DMS153 treated with DMSO at 0.1 percent for 48 hours (cell line): ENCODE measurements around the gene RRBP1.

ENCODE experiments used
- DNase-seq: peaks from one replicate; lab custom pipeline; 2025; ENCODE audit not compliant: unreplicated experiment; lab: John Stamatoyannopoulos, UW

The RRBP1 gene

DNA sequence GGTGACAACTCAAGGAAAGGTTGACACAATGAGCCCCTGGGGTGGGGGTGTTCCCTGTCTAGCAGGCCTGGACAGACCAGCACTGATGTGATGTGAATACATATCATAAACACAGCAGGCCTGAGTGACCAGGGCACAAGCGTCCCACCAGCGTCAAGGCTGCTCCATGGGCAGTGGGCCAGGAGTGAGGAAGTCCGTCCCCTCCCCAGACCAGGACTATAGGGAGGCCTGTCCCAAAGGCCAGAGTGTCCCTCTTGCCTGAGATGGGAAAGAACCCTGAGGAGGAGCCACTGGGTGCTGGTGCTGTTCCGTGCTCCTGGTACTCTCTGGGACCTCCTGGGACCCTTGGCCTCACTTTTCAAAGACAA, 44.6 kb downstream of the RRBP1 start:
- DNase-seq: no peak

GRCh38 chr20:17636523-17637412, 45.3 kb downstream of the RRBP1 start:
- DNase-seq: no peak

- no peak for DNase-seq
Observed at GRCh38 chr20:17635332-17636244, 46.5 kb downstream of the RRBP1 start.

- no peak for DNase-seq
Observed at GRCh38 chr20:17634661-17635331, 47.2 kb downstream of the RRBP1 start.

DNA sequence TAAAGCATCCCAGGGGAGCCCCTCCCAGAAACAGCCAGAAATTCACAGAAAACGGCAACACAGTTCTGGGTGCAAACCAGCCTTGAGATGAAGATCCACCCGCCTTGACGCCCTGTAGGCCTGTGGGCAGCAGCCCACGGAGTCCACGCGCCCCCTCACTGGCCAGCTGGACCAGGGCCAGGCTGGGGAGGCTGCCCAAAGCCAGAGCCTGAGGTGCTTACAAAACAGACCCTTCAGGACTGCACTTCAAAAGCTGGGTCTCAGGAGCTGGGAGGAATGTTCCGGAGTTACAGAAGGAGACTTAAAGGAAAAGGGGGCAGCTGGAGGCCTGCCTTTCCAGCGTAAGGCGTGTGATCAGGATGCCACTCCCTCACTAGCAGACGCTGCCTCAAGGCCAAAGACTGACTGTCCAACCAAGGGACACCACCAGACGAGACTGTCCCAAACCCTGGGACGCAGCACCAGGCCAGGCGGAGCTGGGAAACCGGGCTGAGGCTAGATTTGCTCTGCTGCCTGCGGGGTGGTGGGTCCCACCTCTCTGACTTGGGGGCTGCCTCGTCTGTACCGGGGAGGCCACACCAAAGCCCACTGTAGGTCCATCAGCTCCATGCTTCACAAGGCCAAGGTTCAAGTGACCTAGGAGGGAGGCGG, 48.1 kb downstream of the RRBP1 start:
- no peak for DNase-seq

DNA sequence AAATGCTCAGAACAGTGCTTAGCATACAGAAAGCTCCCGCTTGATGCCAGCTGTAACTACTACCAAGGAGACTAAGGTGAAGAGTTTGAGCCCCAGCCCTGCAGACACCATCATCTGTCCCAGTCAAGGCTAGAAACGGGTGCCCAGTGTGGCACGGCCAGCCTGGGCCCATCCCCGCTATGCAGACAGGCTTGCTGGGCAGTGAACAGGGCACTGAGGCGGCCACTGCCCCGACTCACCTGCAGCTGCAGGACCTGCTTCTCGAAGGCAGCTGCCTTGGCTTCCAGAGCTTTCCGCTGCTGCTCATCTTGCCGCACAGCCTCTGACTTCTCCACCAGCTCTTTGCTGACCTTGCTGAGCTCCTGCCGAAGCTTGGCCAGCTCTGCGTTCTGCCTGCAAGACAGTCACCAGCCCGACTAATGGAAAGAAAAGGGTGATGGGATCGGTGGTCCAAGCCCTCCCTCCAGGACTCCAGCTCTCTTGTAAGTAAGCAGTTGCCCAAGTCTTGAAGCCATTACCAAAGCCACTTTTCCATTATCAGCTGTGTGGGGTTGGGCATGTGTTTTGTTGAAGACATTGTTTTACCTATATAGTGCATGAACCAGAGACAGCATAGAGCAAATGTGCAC, 48.7 kb downstream of the RRBP1 start:
- DNase-seq: no peak

- DNase-seq: no peak
Observed at GRCh38 chr20:17631576-17632319, 50.3 kb downstream of the RRBP1 start.

DNA sequence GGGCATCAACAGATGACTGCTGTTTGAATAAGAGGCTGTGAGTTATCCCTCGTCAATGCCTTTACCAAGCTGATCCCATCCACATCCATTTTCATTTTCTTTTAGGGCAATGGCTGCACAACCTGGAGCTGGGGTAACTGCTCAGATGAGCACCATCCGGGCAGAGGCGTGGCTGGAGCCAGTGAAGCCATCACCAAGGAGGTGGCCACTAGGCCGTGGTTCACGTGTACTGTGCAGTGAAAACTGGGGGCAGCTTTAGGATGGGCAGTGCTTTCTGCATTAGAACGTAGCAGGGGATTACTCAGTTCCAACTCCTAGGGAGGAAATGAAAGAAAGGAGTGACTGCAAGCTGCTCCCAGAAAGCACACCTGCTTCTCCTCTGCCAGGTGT, 51.2 kb downstream of the RRBP1 start:
- DNase-seq: no peak

DNA sequence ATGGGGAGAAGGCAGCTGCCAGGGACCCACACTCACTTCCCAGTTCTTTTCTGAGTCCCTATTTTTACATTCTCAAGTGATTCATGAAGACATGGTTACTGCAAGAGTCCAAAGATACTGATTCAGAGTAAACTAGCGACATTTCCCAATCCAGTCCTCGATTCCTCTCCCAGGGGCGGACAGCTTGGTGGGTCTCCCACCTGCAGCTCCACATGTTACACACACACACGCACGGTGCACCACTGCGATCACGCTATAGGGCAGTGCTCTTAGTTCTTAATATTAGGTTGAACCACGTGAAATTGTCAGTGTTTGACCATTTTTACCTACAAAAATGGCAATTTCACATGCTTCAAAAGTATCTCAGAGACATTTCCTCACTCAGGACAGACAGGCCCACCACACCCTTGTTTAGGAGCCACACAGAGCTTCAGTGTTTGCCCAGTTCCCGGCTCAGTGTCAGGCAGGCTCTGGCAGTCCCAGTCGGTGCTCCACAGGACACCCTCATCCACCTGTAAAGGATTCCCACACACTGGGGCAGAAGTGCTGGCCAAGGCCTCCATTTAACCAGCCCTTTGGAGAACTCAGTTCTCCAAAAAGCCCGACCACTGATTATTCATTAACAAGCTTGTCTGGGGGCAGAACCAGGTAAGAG, 51.8 kb downstream of the RRBP1 start:
- no peak for DNase-seq

DNA sequence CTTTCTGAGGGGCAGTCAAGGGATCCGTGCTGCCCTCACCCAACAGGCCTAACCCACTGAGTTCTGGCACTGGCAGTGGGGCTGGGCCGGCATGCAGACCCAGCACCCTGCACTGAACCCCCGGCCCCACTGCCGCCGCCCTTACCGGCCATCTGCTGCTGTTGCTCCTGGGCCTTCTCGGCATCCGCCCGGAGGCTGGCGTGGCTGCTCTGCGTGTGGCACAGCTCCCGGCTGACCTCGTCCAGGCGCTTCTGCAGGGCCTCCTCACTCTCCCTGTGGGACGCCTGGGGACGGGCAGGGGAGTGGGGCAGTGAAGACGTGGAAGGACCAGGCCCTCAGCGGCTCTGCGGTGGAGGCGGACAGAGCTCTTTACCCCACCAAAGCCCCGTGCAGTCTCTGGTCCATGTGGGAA, 52.4 kb downstream of the RRBP1 start:
- DNase-seq: no peak

DNA sequence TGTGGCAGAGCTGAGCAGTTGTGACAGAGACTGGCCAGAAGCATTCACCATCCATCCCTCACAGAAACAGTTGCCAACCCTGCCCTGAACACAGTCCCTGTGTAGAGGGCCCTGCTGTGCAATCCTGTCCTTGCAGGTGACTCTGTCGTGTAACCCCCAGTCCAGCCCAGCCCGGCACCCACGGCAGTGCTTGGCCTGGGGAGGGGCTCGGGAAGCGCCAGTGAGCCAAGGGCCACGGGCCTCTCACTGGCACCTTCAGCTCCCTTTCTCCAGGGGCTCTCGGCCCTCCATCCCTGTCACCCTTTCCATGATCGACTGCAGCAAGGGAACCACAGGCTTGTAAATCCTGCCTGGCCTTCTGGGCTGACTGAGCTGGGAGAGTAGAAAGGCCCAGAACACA, 53.0 kb downstream of the RRBP1 start:
- DNase-seq: no peak

DNA sequence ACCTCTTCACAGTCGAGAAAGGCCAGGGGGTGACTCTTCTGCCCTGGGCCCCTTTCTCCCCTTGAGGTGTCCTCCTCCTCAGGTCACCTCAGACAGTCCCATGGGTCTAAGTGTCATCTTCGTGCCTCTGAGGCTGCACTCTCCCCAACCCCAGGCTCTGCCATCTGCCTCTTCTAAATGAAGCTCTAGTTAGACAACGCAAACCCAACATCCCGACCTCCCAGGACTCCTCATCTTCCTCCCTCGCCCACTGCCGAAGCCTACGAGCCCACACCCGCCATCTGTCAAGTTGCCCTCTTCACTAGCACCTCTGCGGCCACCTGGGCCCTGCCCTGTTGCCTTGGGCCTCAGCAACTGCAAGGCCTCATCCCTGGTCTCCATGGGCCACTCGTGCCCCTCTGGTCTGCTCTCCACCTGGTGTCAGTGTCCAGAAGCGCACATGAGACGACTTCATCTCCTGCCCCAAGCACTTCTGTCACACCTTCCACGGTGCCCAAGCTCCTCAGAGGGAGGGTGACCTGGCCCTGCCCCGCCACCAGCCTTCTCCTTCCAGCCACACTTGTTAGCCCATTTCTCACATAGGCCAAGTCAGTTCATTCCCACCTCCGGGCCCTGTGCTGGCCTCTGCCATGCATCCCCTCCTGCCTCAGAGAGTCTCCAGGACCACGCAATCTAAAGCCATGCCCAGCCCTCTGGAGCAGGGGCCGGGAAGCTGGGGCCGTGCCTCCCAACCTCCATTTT, 53.8 kb downstream of the RRBP1 start:
- no peak for DNase-seq

- DNase-seq: no peak
Observed at GRCh38 chr20:17627101-17627955, 54.7 kb downstream of the RRBP1 start.

DNA sequence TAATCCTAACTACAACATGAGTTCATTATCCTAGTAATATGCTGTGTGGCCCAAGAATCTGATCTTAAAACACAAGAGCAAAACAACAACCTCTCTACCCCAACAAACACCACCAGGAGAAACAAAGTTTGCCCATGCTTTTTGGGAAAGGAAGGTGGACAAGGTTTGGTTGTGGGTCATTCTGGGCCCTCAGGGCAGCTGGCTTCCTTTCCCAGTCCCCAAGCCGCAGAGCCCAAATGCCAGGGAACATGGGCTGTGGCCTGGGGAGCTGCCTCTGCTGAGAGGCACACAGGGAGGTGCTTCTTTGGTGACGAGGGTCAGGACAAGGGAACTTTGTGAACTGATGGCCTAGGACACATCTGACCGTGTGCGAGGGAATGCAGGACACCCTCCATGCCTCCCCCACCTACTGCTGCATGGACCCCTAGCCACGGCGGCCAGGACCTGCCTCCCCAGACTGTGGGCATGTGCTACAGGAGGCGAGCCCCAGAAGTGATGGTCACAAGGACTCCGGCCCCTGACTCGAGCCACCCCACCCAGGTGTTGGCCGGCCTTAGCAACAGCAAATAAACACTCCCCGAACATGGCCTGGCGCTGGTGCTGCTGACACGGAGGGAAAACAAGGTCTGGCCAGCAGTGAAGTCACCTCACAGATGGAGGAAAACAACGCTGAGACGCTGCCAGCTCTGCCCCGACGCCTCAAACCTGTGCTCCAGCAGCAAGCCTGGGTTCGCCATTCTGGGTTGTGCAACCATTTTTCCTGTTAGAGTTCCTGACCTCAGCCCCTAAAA, 55.6 kb downstream of the RRBP1 start:
- no peak for DNase-seq

GRCh38 chr20:17625246-17626051, 56.6 kb downstream of the RRBP1 start:
- DNase-seq: no peak
